ENCODE measurements around the gene OR10A3.

GRCh38 chr11:7894251-7894650, 47.3 kb downstream of the OR10A3 start:
- TF ChIP-seq CTCF (IDR thresholded peaks at IDR 0.05 in 8 of 11, conservative IDR thresholded peaks at IDR 0.05 in 3 of 11) (no peak), POLR2A (IDR thresholded peaks at IDR 0.05) (no peak), POLR2AphosphoS5 (IDR thresholded peaks at IDR 0.05) (no peak)
